Measurements from ENCODE around the gene WDR82. TPM values are rescaled to one million over a fixed set of nuclear protein-coding genes. Genes with fewer than 3 reads are reported as not detected.

Gene WDR82
- total RNA-seq, 6 donors from 2014 or later, result 23.0 to 63.6 (median 46.8) TPM

DNA sequence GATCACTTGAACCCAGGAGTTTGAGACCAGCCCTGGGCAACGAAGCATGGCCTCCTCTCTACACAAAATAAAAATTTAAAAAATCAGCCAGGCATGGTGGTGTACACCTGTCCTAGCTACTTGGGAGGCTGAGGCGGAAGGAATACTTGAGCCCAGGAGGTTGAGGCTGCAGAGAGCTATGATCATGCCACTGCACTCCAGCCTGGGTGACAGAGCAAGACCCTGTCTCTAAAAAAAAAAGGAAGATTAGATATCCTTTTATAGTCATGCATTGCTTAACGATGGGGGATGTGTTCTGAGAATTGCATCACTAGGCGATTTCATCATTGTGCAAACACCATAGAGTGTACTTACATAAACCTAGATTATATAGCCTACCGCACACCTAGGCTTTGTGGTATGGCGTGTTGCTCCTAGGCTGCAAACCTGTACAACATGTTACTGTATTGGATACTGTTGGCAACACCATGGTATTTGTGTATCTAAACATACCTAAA is 67.9 kb downstream of the WDR82 start:
- no peak for TF ChIP-seq POLR2A (IDR thresholded peaks at IDR 0.05)
- TF ChIP-seq, protein P1, sequence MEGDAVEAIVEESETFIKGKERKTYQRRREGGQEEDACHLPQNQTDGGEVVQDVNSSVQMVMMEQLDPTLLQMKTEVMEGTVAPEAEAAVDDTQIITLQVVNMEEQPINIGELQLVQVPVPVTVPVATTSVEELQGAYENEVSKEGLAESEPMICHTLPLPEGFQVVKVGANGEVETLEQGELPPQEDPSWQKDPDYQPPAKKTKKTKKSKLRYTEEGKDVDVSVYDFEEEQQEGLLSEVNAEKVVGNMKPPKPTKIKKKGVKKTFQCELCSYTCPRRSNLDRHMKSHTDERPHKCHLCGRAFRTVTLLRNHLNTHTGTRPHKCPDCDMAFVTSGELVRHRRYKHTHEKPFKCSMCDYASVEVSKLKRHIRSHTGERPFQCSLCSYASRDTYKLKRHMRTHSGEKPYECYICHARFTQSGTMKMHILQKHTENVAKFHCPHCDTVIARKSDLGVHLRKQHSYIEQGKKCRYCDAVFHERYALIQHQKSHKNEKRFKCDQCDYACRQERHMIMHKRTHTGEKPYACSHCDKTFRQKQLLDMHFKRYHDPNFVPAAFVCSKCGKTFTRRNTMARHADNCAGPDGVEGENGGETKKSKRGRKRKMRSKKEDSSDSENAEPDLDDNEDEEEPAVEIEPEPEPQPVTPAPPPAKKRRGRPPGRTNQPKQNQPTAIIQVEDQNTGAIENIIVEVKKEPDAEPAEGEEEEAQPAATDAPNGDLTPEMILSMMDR (IDR thresholded peaks at IDR 0.05), result no peak
- TF ChIP-seq EP300 (IDR thresholded peaks at IDR 0.05), result peak in 1 of 4 donors; percentile 76
- peak in 1 of 2 donors; percentile 86 for TF ChIP-seq POLR2AphosphoS5 (IDR thresholded peaks at IDR 0.05)
- no peaks in the 10 kb centered on the region for H3K9me3 ChIP-seq
- peak overlapping the region; percentile 37 to 77 (median 44) for H3K27ac ChIP-seq
- DNase-seq, result peak in 1 of 2 donors; percentile 61
- ATAC-seq (ENCODE audit: low FRiP score in 2 of 2), result peak; percentile 57 to 78
- H3K36me3 ChIP-seq, result peaks cover 56 to 100% (median 91%) of the 10 kb centered on the region in 4 donors
- 43 to 65% methylated on average over 6 of the region's 6 CpGs for WGBS, 2 donors
- H3K27me3 ChIP-seq, result no peaks in the 10 kb centered on the region
- H3K4me1 ChIP-seq, result peaks cover 9 to 30% (median 19%) of the 10 kb centered on the region in 4 donors
- no peak overlapping the region for H3K4me3 ChIP-seq

DNA sequence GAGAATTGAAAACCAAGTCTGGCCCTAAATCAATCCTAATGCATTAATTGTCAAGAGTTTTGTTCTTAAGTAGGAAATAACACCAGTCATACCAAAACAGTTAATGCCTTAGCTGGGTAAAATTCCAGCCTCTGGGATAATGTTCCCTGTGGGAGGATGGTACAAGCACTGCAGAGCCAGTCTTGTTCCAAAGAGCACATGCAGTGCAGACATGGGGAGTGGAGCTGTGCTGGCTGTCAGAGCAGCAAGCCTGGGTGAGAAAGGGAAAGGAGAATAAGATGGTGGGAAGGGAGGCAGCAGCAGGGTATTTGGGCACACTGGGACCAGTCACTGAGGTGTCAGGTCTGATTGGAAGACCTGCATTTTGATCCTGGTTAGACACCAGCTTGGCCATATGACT is 68.4 kb downstream of the WDR82 start:
- Histone ChIP-seq H3K4me1 (peaks cover 9 to 34% (median 23%) of the 10 kb centered on the region in 4 donors), H3K27ac (peak overlapping the region; percentile 37 to 77 (median 44)), H3K27me3 (no peaks in the 10 kb centered on the region), H3K36me3 (peaks cover 60 to 100% (median 92%) of the 10 kb centered on the region in 4 donors), H3K9me3 (no peaks in the 10 kb centered on the region), H3K4me3 (no peak overlapping the region)
- TF ChIP-seq EP300 (IDR thresholded peaks at IDR 0.05) (no peak), POLR2A (IDR thresholded peaks at IDR 0.05) (no peak), POLR2AphosphoS5 (IDR thresholded peaks at IDR 0.05) (no peak)
- TF ChIP-seq, protein P1 (IDR thresholded peaks at IDR 0.05), result no peak
- no peak for ATAC-seq (ENCODE audit: low FRiP score in 2 of 2)
- DNase-seq, result no peak

DNA sequence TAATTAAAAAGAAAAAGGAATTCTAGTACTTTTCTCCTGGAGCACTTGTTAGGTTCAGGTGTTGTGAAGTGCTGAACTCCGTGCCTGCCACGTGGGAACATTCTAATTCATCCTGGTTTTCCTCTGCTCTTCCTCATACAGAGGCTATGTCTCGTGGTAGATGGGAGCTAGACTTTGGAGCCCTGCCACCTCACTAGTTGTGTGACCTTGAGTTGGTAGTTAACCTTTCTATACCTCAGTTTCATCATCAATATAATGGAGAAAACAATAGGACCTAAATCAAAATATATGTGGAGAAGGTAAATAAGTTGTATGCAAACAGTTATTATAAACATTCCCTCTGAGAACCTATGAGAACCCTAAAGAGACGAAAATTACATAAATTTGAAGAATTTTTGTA is 69.9 kb downstream of the WDR82 start:
- ATAC-seq (ENCODE audit: low FRiP score in 2 of 2) (no peak), DNase-seq (no peak)
- H3K4me1 ChIP-seq, result peaks cover 9 to 46% (median 23%) of the 10 kb centered on the region in 4 donors
- 92 to 94% methylated on average over 4 of the region's 4 CpGs for WGBS, 2 donors
- no peak overlapping the region for H3K4me3 ChIP-seq
- no peaks in the 10 kb centered on the region for H3K27me3 ChIP-seq
- no peaks in the 10 kb centered on the region for H3K9me3 ChIP-seq
- H3K27ac ChIP-seq, result no peak overlapping the region
- peaks cover 63 to 100% (median 93%) of the 10 kb centered on the region in 4 donors for H3K36me3 ChIP-seq
- no peak for TF ChIP-seq POLR2A (IDR thresholded peaks at IDR 0.05)
- TF ChIP-seq EP300 (IDR thresholded peaks at IDR 0.05), result no peak
- TF ChIP-seq, protein P1 (IDR thresholded peaks at IDR 0.05), result no peak
- TF ChIP-seq POLR2AphosphoS5 (IDR thresholded peaks at IDR 0.05), result no peak

DNA sequence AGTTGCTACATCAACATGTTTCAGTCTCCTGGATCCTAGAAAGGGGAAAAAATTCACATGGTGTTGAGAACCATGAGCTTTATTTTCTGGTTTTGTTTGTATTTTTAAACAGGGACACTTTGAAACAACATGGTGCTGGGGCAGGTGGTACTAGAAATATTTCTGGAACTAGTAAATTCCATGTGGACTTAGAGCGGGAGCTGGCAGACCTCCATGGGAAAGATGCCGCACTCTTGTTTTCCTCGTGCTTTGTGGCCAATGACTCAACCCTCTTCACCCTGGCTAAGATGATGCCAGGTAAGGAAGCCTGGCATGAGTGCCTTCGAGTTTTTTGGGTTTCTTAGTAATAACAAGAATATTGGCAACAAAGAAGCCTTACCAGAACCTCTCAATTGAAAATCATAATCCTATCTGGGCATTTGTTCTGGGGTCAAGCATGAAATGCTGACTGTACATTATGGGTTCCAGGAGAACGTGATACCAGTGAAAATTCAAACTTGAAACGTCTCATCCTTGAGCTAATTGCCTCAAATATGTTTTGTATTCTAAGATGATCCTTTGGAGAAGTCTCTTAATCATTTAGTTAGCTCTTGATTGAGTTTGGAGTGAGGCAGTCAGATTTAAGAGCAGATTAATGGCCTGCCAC is 72.6 kb downstream of the WDR82 start:
- Histone ChIP-seq H3K4me3 (no peak overlapping the region), H3K27ac (peak overlapping the region in 1 of 4 donors; percentile 9), H3K9me3 (no peaks in the 10 kb centered on the region), H3K4me1 (peaks cover 10 to 60% (median 34%) of the 10 kb centered on the region in 4 donors), H3K27me3 (no peaks in the 10 kb centered on the region), H3K36me3 (peaks cover 60 to 92% (median 79%) of the 10 kb centered on the region in 4 donors)
- DNase-seq (peak in 1 of 2 donors; percentile 74), ATAC-seq (ENCODE audit: low FRiP score in 2 of 2) (no peak)
- 76 to 80% methylated on average over 6 of the region's 6 CpGs for WGBS, 2 donors
- TF ChIP-seq EP300 (IDR thresholded peaks at IDR 0.05) (peak in 1 of 4 donors; percentile 12), POLR2A (IDR thresholded peaks at IDR 0.05) (no peak)

Small RNAs within 50 kb of the gene (small RNA-seq; reads per million reads assigned to genes)
- gene MIR135A1 (0 to 0.22 (median 0.03) reads per million in 4 donors), gene MIRLET7G (996 to 2,882 (median 1,185) reads per million in 4 donors)

Other genes with a start within 250 kb of the WDR82 start
- 10 to 100 TPM; 24.1 to 49.1 (median 35.3) TPM for gene DUSP7, start 222.1 kb downstream of the WDR82 start, total RNA-seq
- gene POC1A, start 124.2 kb downstream of the WDR82 start, total RNA-seq, result 1 to 10 TPM; 1.0 to 4.2 (median 2.8) TPM
- 10 to 100 TPM; 53.2 to 97.3 (median 74.0) TPM for gene ALAS1, start 80.5 kb downstream of the WDR82 start, total RNA-seq
- gene TLR9, start 53.0 kb downstream of the WDR82 start, total RNA-seq, result 1 to 10 TPM in 1 of 6 donors, under 1 TPM in 1, not detected in 4; 0.29 to 1.1 TPM
- gene TWF2, start 39.5 kb downstream of the WDR82 start, total RNA-seq, result 10 to 100 TPM; 31.9 to 83.5 (median 66.6) TPM
- 10 to 100 TPM; 18.7 to 68.1 (median 47.8) TPM for gene PPM1M, start 32.9 kb downstream of the WDR82 start, total RNA-seq
- gene GLYCTK, start 9.2 kb upstream of the WDR82 start, total RNA-seq, result 10 to 100 TPM in 5 of 6 donors, 1 to 10 TPM in 1; 5.5 to 21.0 (median 15.8) TPM
- gene DNAH1, start 37.7 kb upstream of the WDR82 start, total RNA-seq, result 10 to 100 TPM; 10.8 to 67.1 (median 22.4) TPM
- 10 to 100 TPM; 58.0 to 90.1 (median 75.1) TPM for gene BAP1, start 131.4 kb upstream of the WDR82 start, total RNA-seq
- gene PHF7, start 132.0 kb upstream of the WDR82 start, total RNA-seq, result 10 to 100 TPM in 3 of 6 donors, 1 to 10 TPM in 3; 5.6 to 14.8 (median 10.0) TPM
- gene SEMA3G, start 166.5 kb upstream of the WDR82 start, total RNA-seq, result 10 to 100 TPM in 5 of 6 donors, 1 to 10 TPM in 1; 5.1 to 69.0 (median 20.7) TPM
- 100 to 1,000 TPM in 4 of 6 donors, 10 to 100 TPM in 2; 28.3 to 196 (median 122) TPM for gene TNNC1, start 175.4 kb upstream of the WDR82 start, total RNA-seq
- 100 to 1,000 TPM in 2 of 6 donors, 10 to 100 TPM in 4; 60.7 to 288 (median 83.0) TPM for gene NISCH, start 177.0 kb upstream of the WDR82 start, total RNA-seq
- 100 to 1,000 TPM in 4 of 6 donors, 10 to 100 TPM in 2; 42.9 to 259 (median 125) TPM for gene STAB1, start 216.7 kb upstream of the WDR82 start, total RNA-seq

Data from upper lobe of left lung (tissue), 6 donors.